ENCODE measurements around the gene DCST1. TPM values are rescaled to one million over a fixed set of nuclear protein-coding genes. Genes with fewer than 3 reads are reported as not detected.

Gene DCST1
- polyA plus RNA-seq, 4 donors: 0.10 to 0.56 TPM; not detected in 2

- Histone ChIP-seq H3K4me1 (ENCODE audit: control insufficient read depth in 3 of 3, insufficient read depth in 2 of 3, low read depth in 1 of 3, low read length in 2 of 3) (peaks cover 2 to 58% (median 33%) of the 10 kb centered on the region in 3 donors), H3K4me3 (ENCODE audit: low read depth in 1 of 3, low read length in 3 of 3) (no peak overlapping the region), H3K9me3 (ENCODE audit: control insufficient read depth in 2 of 2, insufficient read depth in 1 of 2, low read depth in 1 of 2, low read length in 1 of 2) (no peaks in the 10 kb centered on the region), H3K36me3 (ENCODE audit: control insufficient read depth in 3 of 3, insufficient read depth in 2 of 3, low read depth in 1 of 3, low read length in 3 of 3) (peaks cover 6 to 91% (median 22%) of the 10 kb centered on the region in 3 donors), H3K27ac (ENCODE audit: low read depth in 1 of 3, low read length in 2 of 3) (peak overlapping the region in 2 of 3 donors; percentile 5 to 99), H3K27me3 (ENCODE audit: control insufficient read depth in 3 of 3, insufficient read depth in 3 of 3, low read length in 3 of 3) (no peaks in the 10 kb centered on the region)
- no peak for DNase-seq
- no peak for FAIRE-seq
- WGBS, 3 donors: 87 to 90% (median 88%) methylated on average over 30 to 31 of the region's 31 CpGs
Measured at GRCh38 chr1:155014709-155015508, 18.7 kb upstream of the DCST1 start.

GRCh38 chr1:155015527-155016230 is 17.9 kb upstream of the DCST1 start:
- FAIRE-seq (no peak), DNase-seq (no peak)
- Histone ChIP-seq H3K27me3 (ENCODE audit: control insufficient read depth in 3 of 3, insufficient read depth in 3 of 3, low read length in 3 of 3) (no peaks in the 10 kb centered on the region), H3K36me3 (ENCODE audit: control insufficient read depth in 3 of 3, insufficient read depth in 2 of 3, low read depth in 1 of 3, low read length in 3 of 3) (peaks cover 6 to 84% (median 22%) of the 10 kb centered on the region in 3 donors), H3K4me3 (ENCODE audit: low read depth in 1 of 3, low read length in 3 of 3) (no peak overlapping the region), H3K4me1 (ENCODE audit: control insufficient read depth in 3 of 3, insufficient read depth in 2 of 3, low read depth in 1 of 3, low read length in 2 of 3) (peaks cover 2 to 51% (median 31%) of the 10 kb centered on the region in 3 donors), H3K9me3 (ENCODE audit: control insufficient read depth in 2 of 2, insufficient read depth in 1 of 2, low read depth in 1 of 2, low read length in 1 of 2) (no peaks in the 10 kb centered on the region), H3K27ac (ENCODE audit: low read depth in 1 of 3, low read length in 2 of 3) (peak overlapping the region in 2 of 3 donors; percentile 83 to 99)
- WGBS, 3 donors: 69 to 80% (median 74%) methylated on average over 16 of the region's 16 CpGs

GRCh38 chr1:155016231-155016831 is 17.3 kb upstream of the DCST1 start:
- Histone ChIP-seq H3K4me3 (ENCODE audit: low read depth in 1 of 3, low read length in 3 of 3) (no peak overlapping the region), H3K4me1 (ENCODE audit: control insufficient read depth in 3 of 3, insufficient read depth in 2 of 3, low read depth in 1 of 3, low read length in 2 of 3) (peaks cover 2 to 44% (median 25%) of the 10 kb centered on the region in 3 donors), H3K36me3 (ENCODE audit: control insufficient read depth in 3 of 3, insufficient read depth in 2 of 3, low read depth in 1 of 3, low read length in 3 of 3) (peaks cover 6 to 77% (median 19%) of the 10 kb centered on the region in 3 donors), H3K27me3 (ENCODE audit: control insufficient read depth in 3 of 3, insufficient read depth in 3 of 3, low read length in 3 of 3) (no peaks in the 10 kb centered on the region), H3K27ac (ENCODE audit: low read depth in 1 of 3, low read length in 2 of 3) (peak overlapping the region; percentile 83 to 99 (median 93)), H3K9me3 (ENCODE audit: control insufficient read depth in 2 of 2, insufficient read depth in 1 of 2, low read depth in 1 of 2, low read length in 1 of 2) (no peaks in the 10 kb centered on the region)
- DNase-seq: no peak
- WGBS, 3 donors: 56 to 68% (median 67%) methylated on average over 26 of the region's 26 CpGs
- no peak for FAIRE-seq

- H3K36me3 ChIP-seq (ENCODE audit: control insufficient read depth in 3 of 3, insufficient read depth in 2 of 3, low read depth in 1 of 3, low read length in 3 of 3): peaks cover 6 to 68% (median 19%) of the 10 kb centered on the region in 3 donors
- H3K27ac ChIP-seq (ENCODE audit: low read depth in 1 of 3, low read length in 2 of 3): peak overlapping the region; percentile 83 to 99 (median 93)
- no peaks in the 10 kb centered on the region for H3K9me3 ChIP-seq (ENCODE audit: control insufficient read depth in 2 of 2, insufficient read depth in 1 of 2, low read depth in 1 of 2, low read length in 1 of 2)
- DNase-seq (peak; percentile 97 to 98), FAIRE-seq (no peak)
- WGBS, 3 donors: 3 to 6% (median 4%) methylated on average over 16 to 49 of the region's 49 CpGs
- H3K4me1 ChIP-seq (ENCODE audit: control insufficient read depth in 3 of 3, insufficient read depth in 2 of 3, low read depth in 1 of 3, low read length in 2 of 3): peaks cover 2 to 34% (median 15%) of the 10 kb centered on the region in 3 donors
- H3K27me3 ChIP-seq (ENCODE audit: control insufficient read depth in 3 of 3, insufficient read depth in 3 of 3, low read length in 3 of 3): no peaks in the 10 kb centered on the region
- peak overlapping the region; percentile 4 to 38 (median 26) for H3K4me3 ChIP-seq (ENCODE audit: low read depth in 1 of 3, low read length in 3 of 3)
Measured at GRCh38 chr1:155017041-155017945, 16.3 kb upstream of the DCST1 start.

- Histone ChIP-seq H3K27ac (ENCODE audit: low read depth in 1 of 3, low read length in 2 of 3) (peak overlapping the region; percentile 83 to 99 (median 93)), H3K36me3 (ENCODE audit: control insufficient read depth in 3 of 3, insufficient read depth in 2 of 3, low read depth in 1 of 3, low read length in 3 of 3) (peaks cover 6 to 61% (median 19%) of the 10 kb centered on the region in 3 donors), H3K4me3 (ENCODE audit: low read depth in 1 of 3, low read length in 3 of 3) (peak overlapping the region in 2 of 3 donors; percentile 26 to 38), H3K27me3 (ENCODE audit: control insufficient read depth in 3 of 3, insufficient read depth in 3 of 3, low read length in 3 of 3) (no peaks in the 10 kb centered on the region), H3K9me3 (ENCODE audit: control insufficient read depth in 2 of 2, insufficient read depth in 1 of 2, low read depth in 1 of 2, low read length in 1 of 2) (no peaks in the 10 kb centered on the region), H3K4me1 (ENCODE audit: control insufficient read depth in 3 of 3, insufficient read depth in 2 of 3, low read depth in 1 of 3, low read length in 2 of 3) (peaks cover 2 to 28% (median 13%) of the 10 kb centered on the region in 3 donors)
- WGBS, 3 donors: 32 to 43% (median 39%) methylated on average over 6 of the region's 6 CpGs
- DNase-seq (no peak), FAIRE-seq (no peak)
Measured at GRCh38 chr1:155017946-155018316, 15.7 kb upstream of the DCST1 start.

- H3K27ac ChIP-seq (ENCODE audit: low read depth in 1 of 3, low read length in 2 of 3): peak overlapping the region in 2 of 3 donors; percentile 8 to 56
- WGBS, 3 donors: 85 to 92% (median 85%) methylated on average over 8 of the region's 8 CpGs
- H3K27me3 ChIP-seq (ENCODE audit: control insufficient read depth in 3 of 3, insufficient read depth in 3 of 3, low read length in 3 of 3): no peaks in the 10 kb centered on the region
- H3K9me3 ChIP-seq (ENCODE audit: control insufficient read depth in 2 of 2, insufficient read depth in 1 of 2, low read depth in 1 of 2, low read length in 1 of 2): no peaks in the 10 kb centered on the region
- H3K4me1 ChIP-seq (ENCODE audit: control insufficient read depth in 3 of 3, insufficient read depth in 2 of 3, low read depth in 1 of 3, low read length in 2 of 3): peaks cover 2 to 22% (median 5%) of the 10 kb centered on the region in 3 donors
- H3K4me3 ChIP-seq (ENCODE audit: low read depth in 1 of 3, low read length in 3 of 3): no peak overlapping the region
- FAIRE-seq: no peak
- no peak for DNase-seq
- peaks cover 6 to 56% (median 19%) of the 10 kb centered on the region in 3 donors for H3K36me3 ChIP-seq (ENCODE audit: control insufficient read depth in 3 of 3, insufficient read depth in 2 of 3, low read depth in 1 of 3, low read length in 3 of 3)
Measured at GRCh38 chr1:155018617-155019348, 14.8 kb upstream of the DCST1 start.

- WGBS, 3 donors: 65 to 75% (median 66%) methylated on average over 11 of the region's 11 CpGs
- Histone ChIP-seq H3K4me3 (ENCODE audit: low read depth in 1 of 3, low read length in 3 of 3) (no peak overlapping the region), H3K9me3 (ENCODE audit: control insufficient read depth in 2 of 2, insufficient read depth in 1 of 2, low read depth in 1 of 2, low read length in 1 of 2) (no peaks in the 10 kb centered on the region), H3K4me1 (ENCODE audit: control insufficient read depth in 3 of 3, insufficient read depth in 2 of 3, low read depth in 1 of 3, low read length in 2 of 3) (peaks cover 2 to 19% (median 5%) of the 10 kb centered on the region in 3 donors), H3K27me3 (ENCODE audit: control insufficient read depth in 3 of 3, insufficient read depth in 3 of 3, low read length in 3 of 3) (no peaks in the 10 kb centered on the region), H3K27ac (ENCODE audit: low read depth in 1 of 3, low read length in 2 of 3) (peak overlapping the region in 1 of 3 donors; percentile 56), H3K36me3 (ENCODE audit: control insufficient read depth in 3 of 3, insufficient read depth in 2 of 3, low read depth in 1 of 3, low read length in 3 of 3) (peaks cover 6 to 48% (median 15%) of the 10 kb centered on the region in 3 donors)
- FAIRE-seq (no peak), DNase-seq (no peak)
Measured at GRCh38 chr1:155019377-155020245, 14.0 kb upstream of the DCST1 start.
